IgD-negative memory B cell (primary cell): ENCODE results near the gene CISH. TPM values are rescaled to one million over a fixed set of nuclear protein-coding genes. Genes with fewer than 3 reads are reported as not detected.

Experiments
- H3K27ac Mint-ChIP-seq, 3 donors: one replicate each; pipeline ENCODE4 v1.8.0; 2020 to 2022; ENCODE audit warnings: mild to moderate bottlenecking in 3 of 3, mixed read lengths in 3 of 3, moderate library complexity in 1 of 3
- H3K27me3 Mint-ChIP-seq: one replicate; pipeline ENCODE4 v1.8.0; 2021; ENCODE audit warnings: mixed read lengths
- H3K36me3 Mint-ChIP-seq: one replicate; pipeline ENCODE4 v1.8.0; 2020; ENCODE audit warnings: mild to moderate bottlenecking, mixed read lengths
- H3K4me1 Mint-ChIP-seq, 3 donors: one replicate each; pipeline ENCODE4 v1.8.0; 2020 to 2022; ENCODE audit warnings: mixed read lengths in 3 of 3, mild to moderate bottlenecking in 1 of 3
- H3K4me3 Mint-ChIP-seq, 4 donors: one replicate each; pipeline ENCODE4 v1.8.0; 2020 to 2022; ENCODE audit warnings: mild to moderate bottlenecking in 4 of 4, mixed read lengths in 4 of 4, moderate library complexity in 3 of 4
- H3K9me3 Mint-ChIP-seq, 3 donors: one replicate each; pipeline ENCODE4 v1.8.0; 2020 to 2021; ENCODE audit warnings: mixed read lengths in 3 of 3, mild to moderate bottlenecking in 1 of 3
- polyA plus RNA-seq: library from polyadenylated mRNA; unstranded; fragments of 300-500 nt; fragmentation: Illumina TruSeq; gene quantifications from one replicate; pipeline ENCODE4 v1.2.3, GENCODE V29; 2021

CISH gene, protein sequence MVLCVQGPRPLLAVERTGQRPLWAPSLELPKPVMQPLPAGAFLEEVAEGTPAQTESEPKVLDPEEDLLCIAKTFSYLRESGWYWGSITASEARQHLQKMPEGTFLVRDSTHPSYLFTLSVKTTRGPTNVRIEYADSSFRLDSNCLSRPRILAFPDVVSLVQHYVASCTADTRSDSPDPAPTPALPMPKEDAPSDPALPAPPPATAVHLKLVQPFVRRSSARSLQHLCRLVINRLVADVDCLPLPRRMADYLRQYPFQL
- polyA plus RNA-seq, result 3.1 TPM

DNA sequence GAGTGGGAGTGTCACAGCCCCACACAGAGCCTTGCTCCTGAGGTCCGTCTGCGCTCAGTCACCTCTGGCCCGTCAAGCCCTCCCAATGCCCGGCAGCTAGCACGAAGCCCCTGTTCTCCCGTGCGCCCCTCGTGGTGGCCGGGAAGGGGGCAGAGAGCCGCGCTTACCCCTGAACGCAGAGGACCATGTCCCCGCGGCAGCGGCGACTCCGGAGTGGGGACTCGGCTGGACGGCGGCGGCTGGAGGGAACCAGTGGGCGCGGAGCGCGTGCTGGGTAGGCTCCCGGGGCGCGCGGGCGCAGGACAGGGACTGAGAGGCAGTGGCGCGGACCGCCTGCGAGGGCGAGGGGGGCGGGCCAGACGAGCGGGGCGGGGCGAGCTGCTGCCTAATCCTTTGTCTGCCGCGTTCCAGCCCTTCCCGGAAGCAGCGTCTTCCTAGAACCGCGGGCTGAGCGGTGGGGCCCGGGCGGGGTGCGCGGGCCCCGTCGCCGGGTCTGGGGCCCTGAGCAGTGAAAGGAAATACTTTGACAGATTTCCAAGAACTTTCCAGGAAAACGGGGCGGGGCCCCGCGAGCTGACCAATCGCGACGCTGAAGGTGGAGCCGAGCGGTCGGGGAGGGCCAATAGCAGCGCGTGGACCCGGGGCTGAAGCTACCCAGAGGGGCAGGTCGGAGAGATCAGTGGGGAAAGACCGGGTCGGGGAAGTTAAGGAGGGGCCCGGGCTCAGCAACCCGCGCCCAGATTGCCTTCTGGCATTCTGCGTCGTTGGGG lies at the start of gene CISH:
Gene CISH (minus strand): TSS at position 311 of the 770 bp plus-strand sequence. CDS start 124 bp downstream, at position 187.
- no peaks in the 10 kb centered on the region for H3K27me3 Mint-ChIP-seq
- H3K27ac Mint-ChIP-seq, result peak within 1 kb of the TSS; percentile 82 to 86 (median 84)
- peak within 1 kb of the TSS; percentile 88 to 96 (median 92) for H3K4me3 Mint-ChIP-seq
- H3K4me1 Mint-ChIP-seq, result peaks cover 13 to 27% (median 22%) of the 10 kb centered on the region in 3 donors
- no peaks in the 10 kb centered on the region for H3K36me3 Mint-ChIP-seq
- no peaks in the 10 kb centered on the region for H3K9me3 Mint-ChIP-seq

DNA sequence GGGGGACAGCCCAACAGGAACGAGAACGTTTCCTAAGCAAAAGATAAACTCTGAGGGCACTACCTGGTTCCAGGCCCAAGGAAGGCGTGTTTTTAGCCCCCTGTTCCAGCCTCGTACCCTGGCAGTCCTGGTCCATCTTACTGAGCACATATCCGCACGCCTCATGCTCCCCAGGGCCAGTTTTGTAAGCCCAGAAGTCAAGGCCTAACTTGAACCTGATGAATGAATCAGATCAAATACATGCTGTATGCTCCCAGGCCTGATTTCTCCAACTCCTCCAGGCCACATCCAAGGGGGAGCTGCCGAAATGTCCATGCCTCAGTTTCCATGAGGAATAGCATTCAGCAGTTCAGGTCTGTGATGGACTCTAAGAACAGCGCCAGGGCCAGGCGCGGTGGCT lies 48.8 kb upstream of the CISH start:
- H3K9me3 Mint-ChIP-seq, result no peaks in the 10 kb centered on the region
- no peak overlapping the region for H3K4me3 Mint-ChIP-seq
- peaks cover 0 to 3% (median 2%) of the 10 kb centered on the region in 3 donors for H3K4me1 Mint-ChIP-seq
- H3K27ac Mint-ChIP-seq, result no peak overlapping the region
- no peaks in the 10 kb centered on the region for H3K36me3 Mint-ChIP-seq
- peaks cover 3% of the 10 kb centered on the region for H3K27me3 Mint-ChIP-seq

GRCh38 chr3:50658831-50659230 lies 47.3 kb upstream of the CISH start:
- Mint-ChIP-seq H3K9me3 (no peaks in the 10 kb centered on the region), H3K27ac (no peak overlapping the region), H3K4me3 (no peak overlapping the region), H3K27me3 (peaks cover 2% of the 10 kb centered on the region), H3K36me3 (no peaks in the 10 kb centered on the region), H3K4me1 (no peaks in the 10 kb centered on the region)

DNA sequence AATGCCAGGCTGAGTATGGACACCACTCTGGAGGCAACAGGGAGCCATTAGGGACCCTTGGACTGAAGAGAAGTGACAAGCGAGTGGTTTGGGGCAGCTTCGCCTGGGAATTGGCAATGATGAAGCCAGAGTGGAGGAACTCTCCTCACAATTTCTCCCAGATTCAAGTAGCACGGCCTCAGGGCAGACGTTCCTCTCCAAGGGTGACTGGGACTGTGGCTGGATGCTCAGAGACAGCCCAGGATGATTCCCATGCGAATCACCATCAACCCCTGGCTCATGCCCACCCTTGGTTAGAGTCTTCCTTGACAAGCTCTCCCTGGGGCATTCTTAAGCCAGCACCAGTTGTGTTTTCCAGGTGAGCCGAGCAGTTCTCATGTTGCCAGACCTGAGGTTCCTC lies 46.8 kb upstream of the CISH start:
- H3K4me1 Mint-ChIP-seq, result no peaks in the 10 kb centered on the region
- H3K27ac Mint-ChIP-seq, result no peak overlapping the region
- no peaks in the 10 kb centered on the region for H3K36me3 Mint-ChIP-seq
- H3K9me3 Mint-ChIP-seq, result no peaks in the 10 kb centered on the region
- H3K4me3 Mint-ChIP-seq, result no peak overlapping the region
- H3K27me3 Mint-ChIP-seq, result peaks cover 2% of the 10 kb centered on the region

- H3K27ac Mint-ChIP-seq, result peak overlapping the region in 1 of 3 donors; percentile 66
- H3K4me3 Mint-ChIP-seq, result no peak overlapping the region
- H3K9me3 Mint-ChIP-seq, result no peaks in the 10 kb centered on the region
- H3K27me3 Mint-ChIP-seq, result peaks cover 2% of the 10 kb centered on the region
- H3K36me3 Mint-ChIP-seq, result no peaks in the 10 kb centered on the region
- no peaks in the 10 kb centered on the region for H3K4me1 Mint-ChIP-seq
These were observed 46.2 kb upstream of the CISH start for GRCh38 chr3:50657816-50658215.

GRCh38 chr3:50657407-50657806 lies 45.8 kb upstream of the CISH start:
- peak overlapping the region in 1 of 3 donors; percentile 66 for H3K27ac Mint-ChIP-seq
- H3K9me3 Mint-ChIP-seq, result no peaks in the 10 kb centered on the region
- H3K27me3 Mint-ChIP-seq, result peaks cover 2% of the 10 kb centered on the region
- no peaks in the 10 kb centered on the region for H3K4me1 Mint-ChIP-seq
- no peak overlapping the region for H3K4me3 Mint-ChIP-seq
- no peaks in the 10 kb centered on the region for H3K36me3 Mint-ChIP-seq

- Mint-ChIP-seq H3K4me3 (no peak overlapping the region), H3K36me3 (no peaks in the 10 kb centered on the region), H3K4me1 (no peaks in the 10 kb centered on the region), H3K27me3 (peaks cover 2% of the 10 kb centered on the region), H3K27ac (no peak overlapping the region), H3K9me3 (no peaks in the 10 kb centered on the region)
These were observed 45.0 kb upstream of the CISH start for GRCh38 chr3:50656417-50657195.

GRCh38 chr3:50655009-50655830 lies 43.6 kb upstream of the CISH start:
- Mint-ChIP-seq H3K27ac (no peak overlapping the region), H3K27me3 (peaks cover 2% of the 10 kb centered on the region)

GRCh38 chr3:50653937-50654595 lies 42.5 kb upstream of the CISH start:
- no peak overlapping the region for H3K4me3 Mint-ChIP-seq

More at GRCh38 chr3:50655009-50655830, 43.6 kb upstream of the CISH start:
- no peaks in the 10 kb centered on the region for H3K4me1 Mint-ChIP-seq
- no peaks in the 10 kb centered on the region for H3K9me3 Mint-ChIP-seq
- no peaks in the 10 kb centered on the region for H3K36me3 Mint-ChIP-seq
- H3K4me3 Mint-ChIP-seq, result no peak overlapping the region

DNA sequence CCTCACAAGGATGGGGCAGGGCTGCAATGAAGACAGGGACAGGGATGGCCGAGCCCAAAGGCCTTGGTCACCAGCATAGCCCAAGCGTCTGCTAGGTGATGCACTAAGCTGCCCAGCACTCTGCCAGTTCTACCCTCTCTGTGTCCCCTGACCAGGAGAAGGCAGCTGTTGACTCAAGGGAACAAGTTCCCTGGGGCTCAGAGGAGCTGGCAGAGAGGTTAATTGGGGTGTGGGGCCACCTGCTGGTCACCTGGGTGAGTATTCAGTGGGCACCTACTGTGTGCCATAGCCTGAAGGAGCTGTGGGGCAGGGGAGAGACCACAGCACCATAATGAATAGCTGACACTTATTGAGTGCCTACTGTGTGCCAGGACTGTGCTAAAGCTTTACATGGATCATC lies 41.1 kb upstream of the CISH start:
- Mint-ChIP-seq H3K36me3 (no peaks in the 10 kb centered on the region), H3K27ac (no peak overlapping the region), H3K9me3 (no peaks in the 10 kb centered on the region), H3K4me1 (no peaks in the 10 kb centered on the region), H3K4me3 (no peak overlapping the region), H3K27me3 (peaks cover 2% of the 10 kb centered on the region)

More at GRCh38 chr3:50653937-50654595, 42.5 kb upstream of the CISH start:
- H3K27me3 Mint-ChIP-seq, result peaks cover 2% of the 10 kb centered on the region
- H3K27ac Mint-ChIP-seq, result no peak overlapping the region
- H3K9me3 Mint-ChIP-seq, result no peaks in the 10 kb centered on the region
- no peaks in the 10 kb centered on the region for H3K36me3 Mint-ChIP-seq
- no peaks in the 10 kb centered on the region for H3K4me1 Mint-ChIP-seq

GRCh38 chr3:50651920-50652529 lies 40.5 kb upstream of the CISH start:
- H3K4me3 Mint-ChIP-seq, result no peak overlapping the region
- H3K36me3 Mint-ChIP-seq, result peaks cover 2% of the 10 kb centered on the region
- no peaks in the 10 kb centered on the region for H3K9me3 Mint-ChIP-seq
- H3K4me1 Mint-ChIP-seq, result no peaks in the 10 kb centered on the region
- no peaks in the 10 kb centered on the region for H3K27me3 Mint-ChIP-seq
- no peak overlapping the region for H3K27ac Mint-ChIP-seq

DNA sequence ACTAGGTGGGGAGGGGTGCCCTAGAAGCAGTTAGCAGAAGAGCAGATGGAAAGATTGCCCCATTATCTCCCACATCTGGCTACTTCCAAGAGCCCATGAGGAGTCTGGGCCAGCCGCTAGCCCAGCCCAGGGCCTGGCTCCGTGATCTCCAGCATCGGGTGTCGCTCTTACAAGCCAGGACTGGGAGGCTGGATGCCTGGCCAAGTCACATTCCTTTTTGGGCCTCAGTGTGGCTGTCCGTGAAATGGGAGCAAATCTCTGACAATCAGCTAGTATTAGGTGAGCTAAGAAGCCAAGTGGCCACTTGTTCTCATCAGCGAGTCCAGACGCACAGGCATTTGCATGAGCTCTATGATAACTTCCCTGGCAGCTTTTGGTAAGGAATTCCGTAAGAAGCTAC lies 39.9 kb upstream of the CISH start:
- H3K4me1 Mint-ChIP-seq, result no peaks in the 10 kb centered on the region
- peaks cover 2% of the 10 kb centered on the region for H3K36me3 Mint-ChIP-seq
- no peaks in the 10 kb centered on the region for H3K27me3 Mint-ChIP-seq
- no peak overlapping the region for H3K27ac Mint-ChIP-seq
- H3K4me3 Mint-ChIP-seq, result no peak overlapping the region
- no peaks in the 10 kb centered on the region for H3K9me3 Mint-ChIP-seq

GRCh38 chr3:50650018-50650417 lies 38.4 kb upstream of the CISH start:
- H3K9me3 Mint-ChIP-seq, result no peaks in the 10 kb centered on the region
- H3K27ac Mint-ChIP-seq, result no peak overlapping the region
- H3K4me1 Mint-ChIP-seq, result no peaks in the 10 kb centered on the region
- no peak overlapping the region for H3K4me3 Mint-ChIP-seq
- no peaks in the 10 kb centered on the region for H3K27me3 Mint-ChIP-seq
- peaks cover 2% of the 10 kb centered on the region for H3K36me3 Mint-ChIP-seq

GRCh38 chr3:50649451-50649931 lies 37.9 kb upstream of the CISH start:
- H3K4me3 Mint-ChIP-seq, result no peak overlapping the region
- no peak overlapping the region for H3K27ac Mint-ChIP-seq
- H3K36me3 Mint-ChIP-seq, result peaks cover 2% of the 10 kb centered on the region
- H3K9me3 Mint-ChIP-seq, result no peaks in the 10 kb centered on the region
- no peaks in the 10 kb centered on the region for H3K27me3 Mint-ChIP-seq
- no peaks in the 10 kb centered on the region for H3K4me1 Mint-ChIP-seq
